Measurements from ENCODE around the gene CERK. TPM values are rescaled to one million over a fixed set of nuclear protein-coding genes. Genes with fewer than 3 reads are reported as not detected.

Gene CERK, protein sequence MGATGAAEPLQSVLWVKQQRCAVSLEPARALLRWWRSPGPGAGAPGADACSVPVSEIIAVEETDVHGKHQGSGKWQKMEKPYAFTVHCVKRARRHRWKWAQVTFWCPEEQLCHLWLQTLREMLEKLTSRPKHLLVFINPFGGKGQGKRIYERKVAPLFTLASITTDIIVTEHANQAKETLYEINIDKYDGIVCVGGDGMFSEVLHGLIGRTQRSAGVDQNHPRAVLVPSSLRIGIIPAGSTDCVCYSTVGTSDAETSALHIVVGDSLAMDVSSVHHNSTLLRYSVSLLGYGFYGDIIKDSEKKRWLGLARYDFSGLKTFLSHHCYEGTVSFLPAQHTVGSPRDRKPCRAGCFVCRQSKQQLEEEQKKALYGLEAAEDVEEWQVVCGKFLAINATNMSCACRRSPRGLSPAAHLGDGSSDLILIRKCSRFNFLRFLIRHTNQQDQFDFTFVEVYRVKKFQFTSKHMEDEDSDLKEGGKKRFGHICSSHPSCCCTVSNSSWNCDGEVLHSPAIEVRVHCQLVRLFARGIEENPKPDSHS
- 10 to 100 TPM; 17.8 to 69.1 (median 36.1) TPM for total RNA-seq

- TF ChIP-seq, protein P1, sequence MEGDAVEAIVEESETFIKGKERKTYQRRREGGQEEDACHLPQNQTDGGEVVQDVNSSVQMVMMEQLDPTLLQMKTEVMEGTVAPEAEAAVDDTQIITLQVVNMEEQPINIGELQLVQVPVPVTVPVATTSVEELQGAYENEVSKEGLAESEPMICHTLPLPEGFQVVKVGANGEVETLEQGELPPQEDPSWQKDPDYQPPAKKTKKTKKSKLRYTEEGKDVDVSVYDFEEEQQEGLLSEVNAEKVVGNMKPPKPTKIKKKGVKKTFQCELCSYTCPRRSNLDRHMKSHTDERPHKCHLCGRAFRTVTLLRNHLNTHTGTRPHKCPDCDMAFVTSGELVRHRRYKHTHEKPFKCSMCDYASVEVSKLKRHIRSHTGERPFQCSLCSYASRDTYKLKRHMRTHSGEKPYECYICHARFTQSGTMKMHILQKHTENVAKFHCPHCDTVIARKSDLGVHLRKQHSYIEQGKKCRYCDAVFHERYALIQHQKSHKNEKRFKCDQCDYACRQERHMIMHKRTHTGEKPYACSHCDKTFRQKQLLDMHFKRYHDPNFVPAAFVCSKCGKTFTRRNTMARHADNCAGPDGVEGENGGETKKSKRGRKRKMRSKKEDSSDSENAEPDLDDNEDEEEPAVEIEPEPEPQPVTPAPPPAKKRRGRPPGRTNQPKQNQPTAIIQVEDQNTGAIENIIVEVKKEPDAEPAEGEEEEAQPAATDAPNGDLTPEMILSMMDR (IDR thresholded peaks at IDR 0.05; ENCODE audit: low read depth), result no peak
Observed at GRCh38 chr22:46737976-46738646, at the start of gene CERK. Gene CERK, minus strand, starts transcription at chr22:46738252. Its CDS starts 104 bp downstream, at chr22:46738148.

- TF ChIP-seq, protein P1 (IDR thresholded peaks at IDR 0.05; ENCODE audit: low read depth), result no peak
Observed at GRCh38 chr22:46783721-46784120, 45.7 kb upstream of the CERK start.

DNA sequence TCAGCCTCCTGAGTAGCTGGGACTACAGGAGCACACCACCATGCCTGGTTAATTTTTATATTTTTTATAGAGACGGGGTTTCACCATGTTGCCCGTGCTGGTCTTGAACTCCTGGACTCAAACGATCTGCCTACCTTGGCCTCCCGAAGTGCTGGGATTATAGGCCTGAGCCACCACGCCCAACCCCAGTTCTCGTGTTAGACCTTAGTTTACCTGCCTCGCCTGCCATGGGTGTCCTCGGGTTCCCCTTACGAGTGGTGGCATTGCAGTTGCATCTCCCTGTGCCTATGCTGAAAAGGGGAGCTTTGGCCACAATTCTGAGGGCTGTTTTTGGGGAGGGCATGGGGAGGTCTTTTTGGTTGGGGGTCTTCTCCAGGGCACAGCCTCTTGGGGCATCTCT is 43.2 kb upstream of the CERK start:
- TF ChIP-seq, protein P1 (IDR thresholded peaks at IDR 0.05; ENCODE audit: low read depth), result no peak

DNA sequence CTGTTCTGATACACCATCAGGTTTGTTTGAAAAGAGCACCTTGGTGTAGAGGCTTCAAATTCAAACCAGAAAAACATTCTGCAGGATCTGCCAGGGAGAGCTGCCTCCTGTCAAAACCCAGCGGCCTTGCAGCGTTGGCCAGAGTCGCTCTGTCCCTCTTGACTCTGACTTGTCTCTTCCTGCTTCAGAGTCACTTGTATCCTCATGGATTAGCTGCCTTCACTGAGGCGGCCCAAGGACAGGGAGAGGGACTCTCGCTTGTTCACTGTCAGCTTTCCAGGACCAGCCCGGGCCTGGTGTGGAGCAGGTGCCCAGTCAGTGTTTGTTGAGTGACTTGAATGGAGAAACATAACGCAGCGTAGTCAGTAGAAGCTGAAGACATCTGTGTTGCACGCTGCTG is 42.4 kb upstream of the CERK start:
- TF ChIP-seq, protein P1 (IDR thresholded peaks at IDR 0.05; ENCODE audit: low read depth), result no peak

- TF ChIP-seq, protein P1 (IDR thresholded peaks at IDR 0.05; ENCODE audit: low read depth), result no peak
Observed at GRCh38 chr22:46779651-46780050, 41.6 kb upstream of the CERK start.

- TF ChIP-seq, protein P1 (IDR thresholded peaks at IDR 0.05; ENCODE audit: low read depth), result no peak
Observed at GRCh38 chr22:46779023-46779422, 41.0 kb upstream of the CERK start.

DNA sequence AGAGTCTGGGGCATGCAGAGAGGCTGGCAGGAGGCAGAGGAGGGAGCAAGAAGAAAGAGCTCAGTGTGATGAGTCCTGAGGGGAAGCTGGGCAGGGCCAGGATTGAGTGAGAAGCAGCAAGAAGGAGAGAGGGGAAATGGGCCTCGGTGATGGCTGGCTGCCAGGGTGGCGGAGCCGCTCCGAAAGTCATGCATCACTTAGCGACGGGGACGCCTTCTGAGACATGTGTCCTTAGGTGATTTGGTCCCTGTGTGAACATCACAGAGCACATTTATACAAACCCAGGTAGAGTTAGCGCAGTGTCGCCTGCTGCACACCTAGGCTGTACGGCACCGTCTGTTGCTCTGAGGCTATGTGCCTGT is 39.5 kb upstream of the CERK start:
- TF ChIP-seq, protein P1 (IDR thresholded peaks at IDR 0.05; ENCODE audit: low read depth), result no peak
